Inferior parietal cortex (tissue), 1 donor: Measurements from ENCODE around the gene RGL3.
"Not testable (repeated sequence)": the region's sequence is repeated elsewhere in the genome, so short reads cannot be mapped to it uniquely, and the experiment has no call there.

Experiments
- DNase-seq: peaks from one replicate; pipeline ENCODE4 v3.0.0-alpha.2; 2016; ENCODE audit errors: extremely low spot score

Gene RGL3

GRCh38 chr19:11382898-11383705 is 36.0 kb downstream of the RGL3 start:
- DNase-seq, result no peak

DNA sequence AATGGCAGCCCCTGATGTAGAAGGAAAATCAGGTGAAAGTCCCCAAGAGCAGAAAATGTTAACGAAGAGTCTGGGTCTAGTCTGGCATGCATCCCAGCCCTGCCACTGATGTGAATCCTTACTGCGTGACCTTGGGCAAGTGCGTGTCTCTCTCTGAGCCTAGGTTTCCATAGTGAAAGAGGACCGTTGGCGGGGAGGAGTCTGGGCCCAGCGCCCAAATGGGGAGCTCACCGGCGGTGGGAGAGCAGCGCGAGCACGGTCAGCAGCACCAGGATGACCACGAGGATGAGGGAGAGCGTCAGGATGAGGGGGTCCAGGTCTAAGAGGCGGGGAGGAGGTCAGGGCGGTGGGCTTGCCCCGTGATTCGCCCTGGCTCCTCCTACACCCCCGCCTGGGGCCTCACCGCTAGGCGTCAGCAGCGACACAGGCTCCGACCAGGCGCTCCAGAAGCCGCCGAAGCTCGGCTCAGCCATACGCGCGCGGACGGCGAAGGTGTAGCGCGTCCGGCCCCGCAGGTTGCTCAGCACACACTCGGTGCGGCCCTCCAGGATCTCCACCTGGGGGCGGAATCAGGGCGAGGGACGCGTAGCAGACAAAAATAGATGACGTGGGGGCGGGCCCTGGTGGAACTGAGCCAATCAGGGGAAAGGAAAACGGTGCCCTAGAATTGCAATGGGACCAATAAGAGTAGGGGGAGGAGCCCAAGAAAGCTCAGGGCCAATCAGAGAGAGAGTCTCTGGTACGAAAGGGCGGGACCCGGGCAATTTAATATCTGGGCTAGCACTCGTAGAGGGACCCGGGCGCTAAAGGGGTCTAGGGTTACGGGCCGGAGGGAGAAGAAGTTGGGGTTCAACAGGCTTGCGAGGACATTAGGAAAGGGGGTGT is 38.2 kb downstream of the RGL3 start:
- peak; percentile 97 for DNase-seq

DNA sequence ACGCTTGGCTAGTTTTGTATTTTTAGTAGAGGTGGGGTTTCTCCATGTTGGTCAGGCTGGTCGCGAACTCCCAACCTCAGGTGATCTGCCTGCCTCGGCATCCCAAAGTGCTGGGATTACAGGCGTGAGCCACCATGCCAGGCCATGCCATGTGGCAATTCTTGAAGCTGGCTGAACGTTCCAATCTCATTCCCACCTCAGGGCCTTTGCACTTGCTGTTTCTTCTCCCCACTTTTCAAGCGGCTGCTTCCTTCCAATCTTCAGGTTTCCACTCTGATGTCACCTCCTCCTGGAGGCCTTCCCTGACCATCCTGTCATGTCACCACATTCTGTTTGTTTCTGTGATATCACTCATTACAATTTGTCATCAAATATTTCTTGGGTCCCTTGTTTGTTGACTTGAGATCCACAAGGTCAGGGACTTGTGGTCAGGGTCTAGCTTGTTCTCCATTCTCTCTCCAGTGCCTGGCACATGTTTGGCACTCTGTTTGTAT is 39.2 kb downstream of the RGL3 start:
- no peak for DNase-seq

- DNase-seq, result not testable (repeated sequence)
These were observed 39.8 kb downstream of the RGL3 start for GRCh38 chr19:11379269-11379845.

GRCh38 chr19:11378319-11379189 is 40.6 kb downstream of the RGL3 start:
- no peak for DNase-seq

- DNase-seq, result no peak
These were observed 41.4 kb downstream of the RGL3 start for GRCh38 chr19:11377756-11378155.

- DNase-seq, result no peak
These were observed 41.9 kb downstream of the RGL3 start for GRCh38 chr19:11377237-11377636.

DNA sequence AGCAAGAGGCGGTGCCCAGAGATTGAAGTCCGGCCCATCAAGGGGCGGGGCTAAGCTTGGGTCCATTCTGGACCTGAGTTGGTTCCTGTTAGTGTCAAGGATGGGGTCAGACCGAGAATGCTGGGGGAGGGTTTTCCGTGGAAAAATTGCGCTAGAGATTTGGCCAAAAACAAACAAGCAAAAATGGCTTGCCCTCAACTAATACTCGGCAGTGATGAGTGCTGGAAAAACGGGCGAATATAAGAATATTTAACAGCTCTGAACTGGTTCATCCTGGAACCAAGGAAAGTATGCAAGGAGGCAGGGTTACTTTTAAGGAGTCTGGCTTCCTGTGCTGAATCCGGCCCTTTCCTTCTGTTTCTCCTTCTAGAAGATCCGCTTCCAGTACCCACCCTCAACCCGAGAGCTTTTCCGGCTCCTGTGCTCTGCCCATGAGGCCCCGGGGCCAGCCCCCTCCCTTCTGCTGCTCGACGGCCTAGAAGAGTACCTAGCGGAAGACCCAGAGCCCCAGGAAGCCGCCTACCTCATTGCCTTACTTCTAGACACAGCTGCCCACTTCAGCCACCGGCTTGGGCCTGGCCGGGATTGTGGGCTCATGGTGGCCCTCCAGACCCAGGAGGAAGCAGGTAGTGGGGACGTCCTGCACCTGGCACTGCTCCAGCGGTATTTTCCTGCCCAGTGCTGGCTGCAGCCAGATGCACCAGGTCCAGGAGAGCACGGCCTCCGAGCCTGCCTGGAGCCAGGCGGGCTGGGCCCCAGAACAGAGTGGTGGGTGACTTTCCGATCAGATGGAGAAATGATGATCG is 43.8 kb downstream of the RGL3 start:
- no peak for DNase-seq

GRCh38 chr19:11374433-11375142 is 44.5 kb downstream of the RGL3 start, which contains the start of gene SWSAP1:
Gene SWSAP1, plus strand, starts transcription at chr19:11374666. Its CDS starts 15 bp downstream, at chr19:11374681.
- peak; percentile 99 for DNase-seq

DNA sequence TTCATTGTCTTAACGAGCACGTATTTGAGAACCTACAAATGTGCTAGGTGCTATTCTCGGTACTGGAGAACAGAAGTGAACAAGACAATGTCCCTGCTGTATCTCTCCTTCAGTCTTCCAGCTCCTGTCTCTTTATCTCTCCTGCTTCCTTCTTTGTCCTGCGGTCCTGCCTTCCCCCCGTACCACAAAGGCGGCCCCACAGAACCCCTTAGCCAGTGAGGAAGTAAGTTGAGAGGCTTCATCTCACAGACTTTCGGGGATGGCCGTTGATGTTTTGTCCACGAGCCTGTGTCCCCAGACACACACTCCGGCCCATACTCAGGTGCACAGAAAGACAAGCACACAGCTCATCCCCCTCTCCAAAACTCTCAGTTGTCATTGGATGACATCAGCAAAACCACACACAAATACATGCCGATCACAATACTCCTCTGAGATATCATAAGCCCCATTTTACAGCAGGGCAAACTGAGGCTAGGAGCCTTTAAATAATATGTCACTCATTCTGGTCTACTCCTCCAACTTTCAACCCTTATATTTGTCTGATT is 45.2 kb downstream of the RGL3 start:
- no peak for DNase-seq

DNA sequence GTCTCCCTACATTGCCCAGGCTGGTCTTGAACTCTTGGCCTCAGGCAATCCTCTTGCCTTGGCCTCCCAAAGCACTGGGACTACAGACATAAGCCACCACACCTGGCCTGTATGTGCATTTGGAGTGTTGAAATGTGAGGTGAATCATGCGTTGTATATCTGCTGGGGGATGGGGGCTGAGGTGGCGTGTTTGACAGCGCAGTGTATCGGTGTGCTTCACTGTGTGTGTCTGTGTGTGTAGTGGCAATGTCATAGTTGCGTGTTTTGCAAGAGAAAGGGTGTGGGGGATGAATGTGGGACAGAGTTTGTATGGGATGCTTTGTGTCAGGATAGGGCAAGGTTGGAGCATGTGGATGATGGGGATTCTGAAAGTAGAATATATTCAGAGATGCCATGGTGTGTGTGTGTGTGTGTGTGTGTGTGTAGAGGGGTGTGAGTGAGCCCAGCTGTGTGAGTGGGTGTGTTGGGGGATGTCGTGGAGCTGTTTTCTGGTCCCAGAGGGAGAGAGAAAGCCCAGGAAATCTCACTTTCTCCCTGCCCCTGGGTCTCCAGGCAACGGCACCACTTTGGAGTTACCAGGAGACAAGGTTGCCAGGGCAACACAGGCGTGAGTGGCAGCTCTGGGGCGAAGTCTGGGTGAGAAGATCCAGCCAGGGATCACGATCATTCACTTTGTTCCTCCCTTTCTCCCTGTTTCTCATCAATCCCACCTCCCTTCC is 45.8 kb downstream of the RGL3 start:
- DNase-seq, result peak; percentile 66

DNA sequence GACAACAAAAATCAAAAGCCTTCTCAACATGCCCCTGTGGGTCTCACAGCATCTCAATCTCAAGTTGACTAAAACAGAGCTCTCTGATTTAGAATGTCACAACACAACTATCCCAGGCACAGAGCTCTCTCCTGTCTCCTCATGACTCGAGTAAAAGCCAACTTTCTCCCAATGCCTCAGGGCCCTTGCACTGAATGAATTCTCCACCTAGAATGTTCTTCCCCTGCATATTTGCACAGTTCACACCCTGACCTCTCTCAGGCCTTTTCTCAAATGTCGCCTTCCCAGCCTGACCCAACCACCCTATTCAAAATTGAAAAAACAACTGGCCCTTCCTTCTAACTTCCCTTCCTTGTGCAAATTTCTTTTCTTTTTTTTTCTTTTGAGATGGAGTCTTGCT is 48.4 kb downstream of the RGL3 start:
- DNase-seq, result no peak

DNA sequence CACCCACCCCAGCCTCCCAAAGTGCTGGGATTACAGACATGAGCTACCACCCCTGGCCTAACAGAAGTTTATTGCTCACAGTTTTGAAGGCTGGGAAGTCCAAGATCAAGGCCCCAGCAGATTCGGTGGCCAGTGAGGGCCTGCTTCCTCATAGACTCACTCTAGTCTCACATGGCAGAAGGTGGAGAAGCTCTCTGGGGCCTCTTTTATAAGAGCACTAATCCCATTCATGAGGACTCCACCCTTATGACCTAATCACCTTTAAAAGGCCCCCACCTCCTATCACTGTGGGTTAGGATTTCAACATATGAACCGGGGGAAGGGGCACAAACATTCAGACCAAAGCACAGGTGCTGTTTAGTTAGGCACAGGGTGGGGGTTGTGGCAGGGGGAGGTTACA is 51.6 kb downstream of the RGL3 start:
- DNase-seq, result no peak

GRCh38 chr19:11365557-11366117 is 53.5 kb downstream of the RGL3 start:
- no peak for DNase-seq

- DNase-seq, result no peak
These were observed 54.2 kb downstream of the RGL3 start for GRCh38 chr19:11364935-11365334.

- no peak for DNase-seq
These were observed 54.7 kb downstream of the RGL3 start for GRCh38 chr19:11364296-11364904.

DNA sequence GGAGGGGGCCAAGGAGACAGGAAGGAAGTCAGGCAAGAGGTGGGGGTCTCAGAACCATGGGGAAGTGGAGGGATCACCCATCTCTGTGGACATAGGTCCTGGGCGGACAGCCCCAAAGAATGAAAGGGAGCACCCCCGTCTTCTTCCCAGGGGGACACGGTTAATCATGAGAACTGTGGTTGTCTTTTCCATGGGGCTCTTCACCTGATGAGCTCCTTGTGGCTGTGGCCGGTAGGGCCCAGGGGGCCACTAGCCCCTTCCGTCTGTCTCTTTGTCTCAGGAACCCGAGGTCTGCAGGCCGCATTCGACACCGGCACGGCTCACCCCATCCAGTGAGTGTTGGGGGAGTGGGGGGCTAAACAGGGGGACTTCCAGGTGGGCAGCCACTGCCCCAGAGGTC is 55.2 kb downstream of the RGL3 start:
- no peak for DNase-seq
